ENCODE data around the gene SKI.
"Not testable (repeated sequence)": the region's sequence is repeated elsewhere in the genome, so short reads cannot be mapped to it uniquely, and the experiment has no call there.

The SKI gene

GRCh38 chr1:2313651-2314261 lies 85.6 kb downstream of the SKI start:
- no peak for DNase-seq

- DNase-seq: no peak
Observed at GRCh38 chr1:2314273-2314802, 86.2 kb downstream of the SKI start.

GRCh38 chr1:2314803-2315673 lies 86.9 kb downstream of the SKI start:
- DNase-seq: no peak

GRCh38 chr1:2315674-2316450 lies 87.7 kb downstream of the SKI start:
- no peak for DNase-seq

GRCh38 chr1:2316451-2316961 lies 88.4 kb downstream of the SKI start:
- no peak for DNase-seq

GRCh38 chr1:2317230-2318065 lies 89.3 kb downstream of the SKI start:
- no peak for DNase-seq

- DNase-seq: no peak
Observed at GRCh38 chr1:2318314-2319278, 90.5 kb downstream of the SKI start.

- DNase-seq: no peak
Observed at GRCh38 chr1:2319291-2319690, 91.2 kb downstream of the SKI start.

GRCh38 chr1:2320006-2320405 lies 91.9 kb downstream of the SKI start:
- DNase-seq: no peak

- no peak for DNase-seq
Observed at GRCh38 chr1:2320760-2321667, 92.9 kb downstream of the SKI start.

- no peak for DNase-seq
Observed at GRCh38 chr1:2322065-2322571, 94.0 kb downstream of the SKI start.

- DNase-seq: no peak
Observed at GRCh38 chr1:2322581-2323211, 94.6 kb downstream of the SKI start.

GRCh38 chr1:2323451-2323974 lies 95.4 kb downstream of the SKI start:
- no peak for DNase-seq

- no peak for DNase-seq
Observed at GRCh38 chr1:2324553-2325366, 96.6 kb downstream of the SKI start.

- DNase-seq: no peak
Observed at GRCh38 chr1:2326524-2326923, 98.4 kb downstream of the SKI start.

- DNase-seq: not testable (repeated sequence)
Observed at GRCh38 chr1:2327162-2327561, 99.0 kb downstream of the SKI start.

GRCh38 chr1:2327841-2328240 lies 99.7 kb downstream of the SKI start:
- DNase-seq: no peak

All from NCI-H1436 (cell line).